ENCODE data around the gene TRIM31.

DNA sequence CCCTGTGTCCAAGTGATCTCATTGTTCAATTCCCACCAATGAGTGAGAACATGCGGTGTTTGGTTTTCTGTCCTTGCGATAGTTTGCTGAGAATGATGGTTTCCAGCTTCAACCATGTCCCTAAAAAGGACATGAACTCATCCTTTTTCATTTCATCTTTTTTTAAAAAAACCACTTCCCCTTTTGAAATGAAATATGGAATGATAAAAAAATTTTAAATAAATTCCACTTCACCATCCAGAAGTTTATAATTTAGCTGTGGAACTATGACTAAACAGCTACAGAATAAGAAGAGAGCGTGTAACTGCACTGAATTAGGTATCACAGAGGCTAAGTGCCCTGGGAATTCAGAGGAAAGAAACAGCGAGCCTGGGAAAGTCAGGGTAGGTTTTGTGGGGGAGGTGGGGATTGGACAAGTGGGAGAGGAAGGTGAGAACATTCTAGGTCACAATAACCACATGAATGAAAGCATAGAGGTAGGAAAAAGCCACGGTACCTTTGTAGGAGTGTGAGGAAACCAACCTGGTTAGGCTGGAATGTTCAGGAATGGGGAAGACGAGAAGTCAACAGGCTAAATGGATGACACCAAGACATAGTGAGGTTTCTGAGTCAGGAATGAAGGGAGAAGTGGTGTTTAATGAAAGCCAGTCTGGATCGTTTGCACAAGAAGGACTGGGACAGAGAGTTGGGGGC lies 37.1 kb upstream of the TRIM31 start:
- TF ChIP-seq, protein P1, sequence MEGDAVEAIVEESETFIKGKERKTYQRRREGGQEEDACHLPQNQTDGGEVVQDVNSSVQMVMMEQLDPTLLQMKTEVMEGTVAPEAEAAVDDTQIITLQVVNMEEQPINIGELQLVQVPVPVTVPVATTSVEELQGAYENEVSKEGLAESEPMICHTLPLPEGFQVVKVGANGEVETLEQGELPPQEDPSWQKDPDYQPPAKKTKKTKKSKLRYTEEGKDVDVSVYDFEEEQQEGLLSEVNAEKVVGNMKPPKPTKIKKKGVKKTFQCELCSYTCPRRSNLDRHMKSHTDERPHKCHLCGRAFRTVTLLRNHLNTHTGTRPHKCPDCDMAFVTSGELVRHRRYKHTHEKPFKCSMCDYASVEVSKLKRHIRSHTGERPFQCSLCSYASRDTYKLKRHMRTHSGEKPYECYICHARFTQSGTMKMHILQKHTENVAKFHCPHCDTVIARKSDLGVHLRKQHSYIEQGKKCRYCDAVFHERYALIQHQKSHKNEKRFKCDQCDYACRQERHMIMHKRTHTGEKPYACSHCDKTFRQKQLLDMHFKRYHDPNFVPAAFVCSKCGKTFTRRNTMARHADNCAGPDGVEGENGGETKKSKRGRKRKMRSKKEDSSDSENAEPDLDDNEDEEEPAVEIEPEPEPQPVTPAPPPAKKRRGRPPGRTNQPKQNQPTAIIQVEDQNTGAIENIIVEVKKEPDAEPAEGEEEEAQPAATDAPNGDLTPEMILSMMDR (conservative IDR thresholded peaks at IDR 0.05; ENCODE audit: low read length) = no peak
- no peak for TF ChIP-seq EZH2phosphoT487 (IDR thresholded peaks at IDR 0.05; ENCODE audit: borderline replicate concordance, low read depth, low read length)

Measured in OCI-LY7 (cell line).